Daoy (cell line): ENCODE results near the gene SUCO. TPM values are rescaled to one million over a fixed set of nuclear protein-coding genes. Genes with fewer than 3 reads are reported as not detected.
"Not testable (repeated sequence)": the region's sequence is repeated elsewhere in the genome, so short reads cannot be mapped to it uniquely, and the experiment has no call there.

Experiments used
- DNase-seq: peaks from one replicate; pipeline ENCODE4 v3.0.0-alpha.2; 2015; ENCODE audit warnings: low read depth
- total RNA-seq: library from RNA; depleted of rRNA; stranded (reverse); fragments of >200 nt; shearing (Covaris generic); gene quantifications from 2 replicates; pipeline ENCODE4 v1.2.3, GENCODE V29; 2014

Gene SUCO
- total RNA-seq, 1 experiment from 2014 or later: 27.2 TPM

DNA sequence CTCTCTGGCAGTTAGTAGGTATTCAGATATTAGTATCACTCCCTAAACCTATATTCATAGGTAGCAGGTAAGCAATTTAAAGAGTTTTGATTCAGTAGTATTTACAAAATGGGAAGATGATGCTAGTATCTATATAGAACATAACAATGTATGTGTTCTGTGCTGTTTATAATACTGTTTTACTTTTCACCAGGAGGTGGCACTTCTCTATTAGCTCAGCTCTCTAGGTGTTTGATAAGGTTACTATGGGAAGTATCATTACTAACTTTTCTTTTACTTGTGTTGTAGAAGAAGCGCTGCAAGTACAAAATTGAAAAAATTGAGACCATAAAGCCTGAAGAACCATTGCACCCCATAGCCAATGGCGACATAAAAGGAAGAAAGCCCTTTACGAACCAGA, 76.6 kb downstream of the SUCO start:
- no peak for DNase-seq

DNA sequence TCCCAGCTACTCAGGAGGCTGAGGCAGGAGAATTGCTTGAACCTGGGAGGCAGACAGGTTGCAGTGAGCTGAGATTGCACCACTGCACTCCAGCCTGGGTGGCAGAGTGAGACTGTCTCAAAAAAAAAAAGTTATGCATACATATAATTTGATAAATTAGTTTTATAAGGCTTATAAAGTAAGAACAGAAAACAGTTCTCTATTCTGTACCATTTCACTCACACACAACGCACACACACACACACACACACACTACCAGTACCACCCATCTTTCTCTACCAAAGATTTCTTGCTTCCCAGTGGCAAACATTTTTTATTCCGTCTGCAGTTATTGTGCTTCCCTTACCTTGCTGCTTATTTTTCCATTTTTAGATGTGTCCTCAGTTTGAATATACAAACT, 79.5 kb downstream of the SUCO start:
- DNase-seq: no peak

DNA sequence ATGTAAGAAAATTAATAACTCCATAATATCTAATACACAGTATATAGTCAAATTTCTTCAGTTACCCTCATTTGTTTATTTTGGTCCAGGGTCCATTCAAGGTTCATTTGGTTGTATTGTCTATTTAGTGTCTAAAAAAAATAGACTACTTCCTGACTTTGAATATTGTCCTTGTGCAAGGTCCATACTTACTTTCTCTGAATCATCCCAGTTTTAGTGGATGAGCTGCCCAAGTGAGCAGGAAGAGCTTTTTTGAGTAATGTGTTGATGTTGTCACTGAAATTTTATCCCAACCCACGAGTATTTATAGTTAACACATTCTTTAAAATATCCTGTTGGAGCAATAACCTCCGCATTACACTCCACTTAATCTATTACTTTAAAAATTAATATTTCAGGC, 80.3 kb downstream of the SUCO start:
- no peak for DNase-seq

DNA sequence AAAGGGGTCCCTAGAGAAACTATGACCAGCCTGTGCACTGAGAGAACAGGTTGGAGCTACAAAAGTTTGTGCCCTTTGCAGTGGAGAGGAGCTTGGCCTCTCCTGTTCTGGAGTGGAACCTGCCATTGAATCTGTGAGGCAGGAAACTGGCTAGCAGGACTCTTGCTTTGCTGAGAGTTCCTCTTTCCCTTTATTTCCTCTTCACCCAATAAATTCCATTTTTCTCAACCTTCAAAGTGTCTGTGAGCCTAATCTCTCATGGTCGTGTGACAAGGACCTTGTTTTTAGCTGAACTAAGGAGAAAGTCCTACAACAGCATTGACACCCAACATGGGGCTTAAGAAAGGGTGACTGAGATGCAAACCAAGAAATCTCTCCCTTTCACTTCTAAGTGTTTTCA, 83.2 kb downstream of the SUCO start:
- no peak for DNase-seq

DNA sequence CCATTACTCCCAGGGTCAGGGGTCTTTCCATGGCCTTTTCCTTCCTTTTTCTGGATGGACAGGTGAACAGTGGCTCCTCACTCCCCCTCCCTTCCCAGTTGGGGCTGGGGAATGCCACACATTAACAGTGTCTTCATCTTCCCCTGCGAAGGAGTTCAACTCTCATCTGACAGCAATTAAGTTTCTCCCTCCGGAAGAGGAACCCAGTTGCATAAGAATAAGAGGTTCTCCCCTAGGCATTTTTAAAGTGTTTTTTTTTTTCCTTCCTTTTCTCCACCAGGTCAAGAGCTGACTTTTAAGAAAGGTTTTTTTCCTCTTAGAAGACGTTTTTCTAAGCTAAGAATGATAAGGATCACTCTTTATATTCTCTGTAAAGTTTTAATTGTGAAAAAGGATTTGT, 83.7 kb downstream of the SUCO start:
- no peak for DNase-seq

DNA sequence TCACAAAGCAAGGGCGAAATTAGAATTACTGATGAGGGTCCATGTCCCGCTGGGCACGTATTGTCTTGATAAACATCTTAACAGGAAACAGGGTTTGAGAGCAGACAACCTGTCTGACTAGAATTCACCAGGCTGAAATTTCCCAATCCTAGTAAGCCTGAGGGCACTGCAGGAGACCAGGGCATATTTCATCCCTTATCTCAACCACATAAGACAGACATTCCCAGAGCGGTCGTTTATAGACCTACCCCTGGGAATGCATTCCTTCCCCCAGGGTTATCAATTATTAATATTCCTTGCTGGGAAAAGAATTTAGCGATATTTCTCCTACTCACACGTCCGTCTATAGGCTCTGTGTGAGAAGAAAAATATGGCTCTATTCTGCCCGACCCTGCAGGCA, 87.7 kb downstream of the SUCO start:
- DNase-seq: not testable (repeated sequence)

DNA sequence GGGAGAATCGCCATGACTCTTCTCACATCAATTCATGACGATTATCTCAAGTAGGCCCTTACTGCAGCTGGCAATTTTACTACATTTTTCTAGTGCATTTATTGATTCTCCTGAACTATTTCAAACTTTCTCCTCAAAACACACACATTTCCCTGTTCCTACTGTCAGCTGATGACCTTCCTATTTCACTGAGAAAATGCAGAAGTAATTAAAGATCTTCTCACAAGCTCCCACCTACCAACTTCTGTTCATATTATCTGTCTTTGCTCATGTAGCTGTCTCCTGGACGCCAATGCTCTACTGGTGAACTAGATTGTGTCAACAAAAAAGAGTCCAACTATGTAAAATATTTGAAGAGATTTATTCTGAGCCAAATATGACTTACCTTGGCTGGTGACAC, 89.6 kb downstream of the SUCO start:
- no peak for DNase-seq

DNA sequence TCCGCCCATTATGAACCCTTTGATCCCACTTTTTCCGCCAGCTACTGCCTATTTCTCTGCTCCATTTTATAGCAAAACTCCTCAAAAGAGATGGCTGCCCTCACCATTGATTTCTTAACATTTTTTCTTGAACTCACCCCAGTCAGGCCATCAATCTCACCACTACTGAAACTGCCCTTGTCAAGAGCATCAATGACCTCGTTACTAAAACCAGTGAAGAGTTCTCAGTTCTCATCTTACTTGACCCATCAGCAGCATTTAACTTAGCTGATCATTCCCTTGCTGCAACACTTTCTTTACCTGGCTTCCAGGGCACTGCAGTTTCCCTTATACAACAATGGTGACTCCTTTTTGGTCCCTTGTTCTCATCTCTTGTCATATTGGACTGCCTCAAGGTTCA, 90.8 kb downstream of the SUCO start:
- DNase-seq: no peak

DNA sequence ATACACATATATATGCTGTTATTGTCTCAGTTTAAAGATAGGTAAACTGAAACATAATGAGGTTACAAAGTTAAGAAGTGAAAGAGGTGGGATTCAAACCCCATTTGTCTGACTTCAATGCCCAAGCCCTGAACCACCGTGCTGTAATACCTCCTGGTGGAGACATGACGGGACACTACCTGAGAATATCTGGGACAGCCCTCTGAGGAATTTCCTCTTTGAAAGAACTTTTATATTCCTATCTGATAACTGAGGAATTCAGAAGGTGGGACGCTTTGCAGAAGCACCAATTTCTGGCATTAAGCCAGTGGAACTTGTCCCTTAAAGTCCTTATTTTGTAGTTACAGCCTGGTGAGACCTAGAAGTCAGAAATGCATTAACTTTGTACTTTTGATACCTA, 93.9 kb downstream of the SUCO start:
- DNase-seq: no peak

DNA sequence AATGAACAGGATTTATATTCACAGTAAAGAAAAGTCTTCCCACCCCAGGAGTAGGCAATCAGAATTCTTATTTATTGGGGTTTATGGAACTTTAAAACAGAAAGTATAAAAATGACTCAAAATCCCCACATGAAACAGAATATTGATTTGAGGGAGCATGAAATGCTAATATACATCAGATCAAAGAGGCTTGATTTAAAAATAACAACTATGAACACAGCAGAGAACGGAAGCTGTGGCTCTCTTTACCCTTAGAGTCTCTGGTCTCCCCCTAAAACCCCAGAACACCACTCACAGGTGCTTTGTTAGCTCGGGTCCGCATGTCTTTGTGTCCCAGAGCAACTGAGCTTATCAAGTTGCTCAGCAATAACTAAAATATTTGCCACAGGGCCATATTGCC, 94.8 kb downstream of the SUCO start:
- DNase-seq: no peak

DNA sequence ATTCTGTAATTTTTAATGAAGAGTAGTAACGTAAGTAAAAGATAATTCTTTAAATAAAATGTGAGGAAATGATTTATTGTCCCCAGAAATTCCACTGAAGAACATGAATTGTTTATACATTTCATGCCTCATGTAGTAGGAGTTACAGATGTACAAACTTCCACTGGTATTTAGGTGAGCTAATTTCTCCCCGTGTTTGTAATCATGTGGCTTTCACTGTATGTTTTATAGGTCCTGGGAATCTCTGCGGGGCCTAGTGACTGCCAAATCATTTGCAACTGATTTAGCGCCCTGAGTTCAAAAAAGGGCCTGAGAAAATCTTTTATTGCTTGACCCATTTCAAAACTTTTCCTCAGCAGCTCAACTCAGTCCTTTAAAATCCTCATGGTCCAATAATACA, 95.5 kb downstream of the SUCO start:
- no peak for DNase-seq

DNA sequence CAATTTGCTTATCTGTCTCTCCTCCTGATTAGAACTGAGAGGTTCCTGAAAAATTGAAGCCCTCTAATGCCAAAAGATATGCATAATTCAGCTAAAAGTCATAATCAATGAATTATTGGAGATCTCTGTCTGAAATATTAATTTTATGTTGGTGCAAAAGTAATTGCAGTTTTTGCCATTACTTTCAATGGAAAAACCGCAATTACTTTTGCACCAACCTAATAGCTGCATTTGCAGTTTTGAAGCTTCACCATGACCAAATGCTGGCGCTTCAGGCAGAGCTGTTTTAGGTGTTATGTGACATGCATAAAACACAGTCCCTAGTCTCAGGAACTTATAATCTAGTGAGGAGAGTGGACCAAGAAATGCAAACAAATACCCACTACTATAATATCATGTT, 96.2 kb downstream of the SUCO start:
- no peak for DNase-seq

DNA sequence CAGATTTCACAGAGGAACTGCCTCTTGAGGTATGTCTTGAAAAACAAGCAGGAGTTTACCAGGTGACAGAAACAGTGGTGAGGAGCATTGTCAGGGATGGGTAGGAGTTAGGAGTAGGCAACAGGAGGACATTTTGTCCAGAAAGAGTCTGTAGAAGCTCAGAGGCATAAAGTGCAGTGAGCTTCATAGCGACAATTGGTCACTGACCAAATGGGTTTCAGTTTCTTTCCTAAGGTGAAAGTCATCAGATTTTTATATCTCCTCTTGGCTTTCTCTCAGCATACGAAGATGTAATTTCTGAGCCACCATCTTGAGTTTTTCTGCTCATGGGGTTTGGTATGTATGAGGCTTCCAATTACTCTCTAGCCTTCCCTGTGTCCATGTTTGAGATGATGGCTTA, 96.7 kb downstream of the SUCO start:
- no peak for DNase-seq

DNA sequence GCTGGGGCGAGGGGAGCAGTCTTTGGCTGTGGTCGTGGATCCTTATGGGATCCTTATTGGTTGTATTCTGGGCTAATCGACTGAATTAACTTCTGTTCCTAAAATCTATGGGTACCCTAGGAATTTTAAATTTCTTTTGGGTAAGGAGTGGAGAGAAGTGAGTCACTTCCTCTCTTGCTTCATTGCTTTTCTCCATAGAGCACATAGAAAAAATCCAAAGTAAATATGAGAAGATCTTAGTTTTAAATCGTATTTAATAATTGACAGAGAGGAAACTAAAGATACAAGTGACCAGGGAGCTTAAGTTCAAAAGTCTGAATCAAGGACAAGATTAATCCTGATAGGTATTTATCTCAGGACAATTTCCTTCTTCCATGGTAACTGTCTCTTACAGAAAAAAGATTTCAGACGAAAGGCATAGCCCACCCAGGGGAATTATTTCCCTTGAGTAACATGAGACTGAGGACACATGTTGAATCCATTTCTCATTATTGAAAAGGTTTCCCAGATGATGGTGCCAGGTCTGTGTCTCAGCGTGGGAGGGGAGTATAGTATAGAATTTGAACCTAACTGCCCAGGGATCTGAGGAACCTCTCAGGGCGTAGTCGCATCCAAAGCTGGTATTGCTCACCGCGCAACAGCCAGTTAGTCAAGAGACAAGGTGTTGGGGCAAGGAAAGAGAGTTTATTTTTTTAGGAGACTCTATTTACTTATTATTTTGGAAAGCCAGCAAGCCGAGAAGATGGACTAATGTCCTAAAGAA, 97.3 kb downstream of the SUCO start:
- DNase-seq: no peak

DNA sequence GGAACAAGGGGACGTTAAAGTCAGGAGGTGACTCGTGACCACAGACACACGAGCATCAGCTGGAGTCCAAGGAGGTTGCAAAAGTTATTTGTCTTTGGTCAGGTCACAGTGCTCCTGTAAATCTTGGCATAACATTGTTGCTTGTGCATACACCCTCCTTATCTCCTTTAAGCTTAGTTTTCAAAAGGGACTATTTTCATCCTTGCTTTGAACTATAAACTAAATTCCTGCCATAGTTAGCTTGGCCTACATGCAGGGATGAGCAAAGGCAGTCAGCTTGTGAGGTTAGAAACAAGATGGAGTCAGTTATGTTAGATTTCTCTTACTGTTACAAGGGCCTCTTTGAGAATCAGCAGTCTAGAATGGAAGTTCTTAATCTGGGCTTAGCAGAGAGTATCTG, 97.9 kb downstream of the SUCO start:
- no peak for DNase-seq

DNA sequence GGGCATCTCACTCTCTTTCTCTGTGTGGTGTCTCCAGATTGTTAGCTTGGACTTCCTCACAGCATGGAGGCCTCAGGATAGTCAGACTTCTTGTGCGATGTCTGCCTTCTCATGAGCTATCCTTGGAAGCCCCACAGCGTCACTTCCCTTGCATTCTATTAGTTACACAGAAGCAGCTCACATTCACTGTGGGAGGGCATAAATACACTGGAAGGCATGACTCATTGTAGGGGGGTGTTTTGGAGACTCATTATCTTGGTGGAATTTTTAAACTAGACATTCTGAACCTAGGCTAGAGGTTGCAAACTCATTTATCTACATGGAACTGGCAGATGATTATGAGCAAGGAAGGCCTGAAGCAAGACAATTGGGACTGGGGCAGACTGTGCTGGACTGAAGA, 104.6 kb downstream of the SUCO start:
- DNase-seq: peak; percentile 92

DNA sequence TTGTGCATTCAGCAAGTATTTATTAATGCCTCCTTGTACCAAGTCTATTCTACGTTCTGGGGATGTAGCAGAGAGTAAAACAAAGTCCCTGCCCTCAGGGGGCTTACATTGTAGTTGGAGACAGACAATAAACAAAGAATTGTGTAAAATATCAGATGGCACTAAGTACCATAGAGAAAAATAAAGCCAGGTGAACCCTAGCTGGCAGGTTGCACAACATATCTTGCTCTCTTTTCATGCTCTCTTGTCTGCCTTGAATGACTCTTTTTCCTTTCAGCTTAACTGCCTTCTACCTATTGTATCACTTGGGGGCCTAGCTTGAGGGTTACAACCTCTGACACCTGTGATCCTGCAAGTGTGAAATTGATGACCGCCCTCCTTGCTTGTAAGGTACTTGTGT, 105.3 kb downstream of the SUCO start:
- DNase-seq: no peak

DNA sequence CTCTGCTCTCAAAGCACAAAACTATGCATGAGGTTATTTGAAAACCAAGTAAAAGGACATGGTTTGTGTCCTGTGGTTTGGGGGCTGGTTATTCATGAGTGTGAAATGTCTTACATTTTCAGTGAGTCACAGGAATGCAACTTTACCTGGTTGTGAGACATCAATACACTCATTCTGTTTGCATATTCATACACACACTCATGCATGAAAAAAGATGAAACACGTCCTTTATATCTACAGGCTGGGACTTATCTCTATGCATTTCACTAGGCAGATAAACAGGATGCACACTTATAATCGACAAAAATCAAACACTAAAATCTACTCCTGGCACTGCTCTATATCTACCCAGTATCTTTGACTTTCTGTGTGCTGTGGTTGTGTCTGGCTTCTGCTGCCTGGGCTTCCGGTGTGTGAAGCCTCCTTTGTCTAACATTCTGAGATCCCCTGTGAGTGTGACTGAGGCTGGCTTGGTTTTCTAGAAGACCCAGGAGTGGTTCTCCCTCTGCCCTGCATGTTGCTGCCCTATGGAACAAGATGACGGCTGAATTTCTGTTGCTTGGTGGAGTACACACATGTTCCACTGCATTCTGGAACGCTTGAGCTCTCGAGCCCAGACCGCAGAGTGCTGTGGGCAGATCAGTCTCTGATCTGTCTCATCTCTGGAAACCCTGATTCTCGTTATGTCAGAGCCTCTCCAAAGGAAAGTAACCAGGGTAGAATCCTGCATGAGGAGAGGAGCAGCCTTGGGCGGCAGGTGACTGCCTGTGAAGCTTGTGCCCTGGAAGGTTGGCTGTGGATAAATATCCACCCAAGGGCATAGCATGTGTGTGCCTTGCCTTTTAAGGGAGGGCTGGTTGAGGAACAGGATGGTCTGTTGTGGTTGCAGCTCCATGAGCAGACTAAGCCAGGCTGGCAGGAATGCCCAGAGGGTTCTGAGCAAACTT, 106.2 kb downstream of the SUCO start:
- peak; percentile 93 for DNase-seq

DNA sequence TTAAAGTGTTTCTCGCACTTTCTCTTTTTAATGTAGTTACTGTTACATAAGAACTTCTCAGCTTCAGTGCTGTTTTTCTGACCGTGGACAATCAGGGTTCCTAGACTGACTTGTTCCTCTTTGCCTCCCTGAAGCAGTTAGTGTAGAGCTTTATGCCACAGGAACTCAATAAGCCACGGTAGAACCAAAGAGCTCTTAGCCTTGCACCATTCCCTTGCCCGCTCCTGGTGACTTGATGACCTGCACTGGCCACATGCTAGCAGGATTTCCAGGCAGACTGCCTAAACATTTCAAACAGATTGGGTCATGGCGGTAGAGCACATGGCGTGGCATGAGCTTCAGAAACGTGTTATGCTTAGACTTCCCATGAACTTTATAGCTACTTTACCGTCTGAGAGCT, 107.2 kb downstream of the SUCO start:
- DNase-seq: no peak

DNA sequence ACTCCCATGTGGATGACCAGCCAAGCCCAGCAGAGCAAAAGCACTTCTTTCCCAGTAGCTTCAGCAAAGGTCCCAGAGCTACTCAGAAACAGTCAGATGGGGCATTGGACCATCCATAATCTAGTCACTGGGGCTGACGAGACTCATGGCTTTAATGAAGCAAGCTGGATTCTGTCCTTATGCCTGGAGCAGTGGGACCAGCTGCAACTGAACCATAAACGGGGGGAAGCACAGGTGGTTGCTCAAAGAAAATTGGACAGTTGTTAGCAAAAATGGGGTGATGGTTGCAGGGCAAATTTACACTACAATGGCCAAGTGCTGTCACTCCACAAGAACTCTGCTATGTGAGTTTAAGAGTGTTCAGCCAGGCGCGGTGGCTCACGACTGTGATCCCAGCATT, 108.5 kb downstream of the SUCO start:
- no peak for DNase-seq

DNA sequence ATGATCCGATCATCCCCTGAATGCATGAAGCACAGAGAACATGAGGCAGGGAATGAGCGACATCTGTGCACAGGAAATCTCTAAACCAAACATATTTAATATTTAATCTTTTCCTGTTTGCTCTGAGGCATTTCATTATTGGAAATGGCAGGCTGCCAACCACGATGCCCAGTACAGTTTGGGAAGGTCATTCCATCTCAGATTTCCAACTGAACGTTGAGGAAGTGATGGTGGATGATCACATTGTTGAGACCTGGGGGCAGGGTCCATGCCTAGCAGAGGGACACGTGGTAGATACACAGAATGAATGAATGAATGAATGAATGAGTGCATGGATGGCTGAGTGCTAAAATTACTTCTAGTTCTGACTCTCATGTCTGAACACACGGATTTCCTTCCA, 110.0 kb downstream of the SUCO start:
- peak; percentile 41 for DNase-seq

DNA sequence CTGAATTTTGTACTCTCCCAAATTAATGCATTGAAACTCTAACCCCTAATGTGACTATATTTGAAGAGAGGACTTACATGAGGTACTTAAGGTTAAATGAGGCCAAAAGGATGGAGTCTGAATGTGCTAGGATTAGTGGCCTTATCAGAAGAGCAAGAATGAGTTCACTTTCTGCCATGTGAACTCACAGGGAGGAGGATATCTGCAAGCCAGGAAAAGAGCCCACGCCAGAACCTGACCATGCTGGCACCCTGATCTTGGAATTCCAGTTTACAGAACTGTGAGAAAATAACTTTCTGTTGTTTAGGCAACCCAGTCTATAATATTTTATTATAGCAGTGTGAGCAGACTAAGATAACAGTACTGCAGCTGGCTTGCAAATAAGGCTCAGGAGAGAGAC, 113.7 kb downstream of the SUCO start:
- DNase-seq: no peak

DNA sequence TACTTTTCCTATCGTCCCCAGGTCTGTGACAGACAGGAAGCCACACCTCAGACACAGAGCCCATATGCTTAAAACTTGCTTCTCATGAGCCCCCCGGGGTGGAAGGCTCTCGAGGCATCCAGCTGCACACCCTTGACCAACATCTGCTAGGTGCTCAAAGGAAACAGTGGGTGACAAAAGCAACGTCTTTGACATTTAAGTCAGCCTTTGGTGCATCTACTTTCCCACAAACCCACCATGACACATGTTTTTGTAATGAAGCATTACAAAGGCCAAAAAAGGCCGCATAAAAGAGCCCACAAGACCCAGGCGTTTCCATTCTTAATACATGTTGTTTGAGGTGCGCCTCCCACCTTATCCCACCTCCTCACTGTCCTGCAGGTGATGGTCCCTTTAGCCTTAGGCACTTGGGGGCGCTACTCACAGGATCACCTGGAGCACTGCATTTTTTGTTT, 114.2 kb downstream of the SUCO start:
- DNase-seq: peak; percentile 9
